ENCODE measurements around the gene DIAPH3. TPM values are rescaled to one million over a fixed set of nuclear protein-coding genes. Genes with fewer than 3 reads are reported as not detected.

DIAPH3 gene
- total and polyA plus RNA-seq, 2 of the 8 experiments (the other 6 are each of a cell fraction or from before 2014, with no cell fraction given): 8.0 to 30.8 TPM

DNA sequence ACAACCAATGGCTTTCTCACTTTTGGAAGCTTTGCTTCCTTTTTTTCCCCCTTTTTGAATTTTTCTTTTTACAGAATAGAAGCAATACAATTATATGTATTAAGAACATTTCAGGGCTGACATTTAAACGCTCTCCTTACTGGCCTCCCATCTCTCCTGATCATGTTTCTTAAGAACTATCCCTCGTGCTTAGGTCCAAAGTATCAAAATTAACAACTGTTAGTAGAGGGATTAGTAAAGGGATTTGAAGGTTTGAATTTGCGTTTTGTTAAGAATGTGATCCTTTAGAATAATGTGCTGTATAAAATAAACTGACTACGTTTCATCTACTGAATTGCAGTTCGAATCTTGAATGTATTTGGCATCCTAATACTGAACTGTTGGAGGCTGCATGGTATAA, 424.8 kb downstream of the DIAPH3 start (continued):
- TF ChIP-seq CHD7 (IDR thresholded peaks at IDR 0.05; ENCODE audit: insufficient replicate concordance, low read length) (no peak), TAF7 (optimal IDR thresholded peaks at IDR 0.05; ENCODE audit: borderline replicate concordance, low read depth, low read length) (no peak), BRCA1 (IDR thresholded peaks at IDR 0.05; ENCODE audit: low read depth, low read length) (no peak)

Data from H1 (cell line).